ENCODE measurements around the gene SAMD7.

DNA sequence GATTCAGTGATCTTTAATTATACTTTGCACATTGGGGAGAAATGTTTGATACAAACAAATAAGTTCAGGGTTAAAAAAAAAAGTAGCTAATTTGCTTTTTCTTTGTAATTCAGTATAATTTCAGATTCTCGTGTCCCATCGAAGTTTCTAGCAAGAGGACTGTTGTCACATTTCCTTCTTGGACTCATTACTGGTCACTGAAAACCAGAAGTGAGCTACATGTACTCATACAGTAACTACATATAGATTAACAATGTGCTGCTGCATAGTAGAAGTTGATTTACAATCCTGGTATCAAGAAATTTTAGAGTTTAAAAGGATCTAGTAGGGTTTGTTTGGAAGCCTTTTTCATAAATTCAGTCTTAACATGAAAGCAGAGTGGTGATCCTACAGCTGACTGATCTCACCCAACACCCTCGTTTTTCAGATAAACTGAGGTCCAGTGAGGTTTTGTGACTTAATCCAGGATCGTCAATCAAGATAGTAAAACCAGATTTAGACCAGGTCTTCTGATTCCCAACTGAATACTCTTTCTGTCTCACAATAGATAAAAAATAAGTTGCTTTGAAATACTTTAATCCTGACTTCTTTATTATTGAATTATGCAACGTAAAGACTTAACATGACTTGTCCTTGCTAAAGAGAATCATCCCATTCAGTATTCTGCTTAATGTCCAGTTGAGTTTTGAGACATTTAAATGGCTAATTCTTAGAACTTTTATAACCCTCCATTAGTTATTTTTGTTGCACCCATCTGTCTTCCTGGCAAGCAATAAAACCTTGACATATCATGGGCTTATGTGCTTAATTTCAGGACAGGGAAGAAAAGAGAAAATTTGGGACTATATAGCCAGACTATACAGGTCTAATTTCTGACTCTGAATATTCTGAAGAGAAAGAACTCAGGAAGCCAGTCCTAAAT lies 58.1 kb downstream of the SAMD7 start:
- TF ChIP-seq POLR2AphosphoS5 (IDR thresholded peaks at IDR 0.05; ENCODE audit: low read depth, low read length) (no peak), SIN3A (IDR thresholded peaks at IDR 0.05; ENCODE audit: borderline replicate concordance, insufficient read depth, low read length) (no peak), TAF1 (IDR thresholded peaks at IDR 0.05; ENCODE audit: borderline replicate concordance, insufficient read depth, low read length) (no peak), FOXP2 (optimal IDR thresholded peaks at IDR 0.05; ENCODE audit: borderline replicate concordance, extremely low read depth, extremely low read length, insufficient read depth) (no peak)
- TF ChIP-seq, protein P1, sequence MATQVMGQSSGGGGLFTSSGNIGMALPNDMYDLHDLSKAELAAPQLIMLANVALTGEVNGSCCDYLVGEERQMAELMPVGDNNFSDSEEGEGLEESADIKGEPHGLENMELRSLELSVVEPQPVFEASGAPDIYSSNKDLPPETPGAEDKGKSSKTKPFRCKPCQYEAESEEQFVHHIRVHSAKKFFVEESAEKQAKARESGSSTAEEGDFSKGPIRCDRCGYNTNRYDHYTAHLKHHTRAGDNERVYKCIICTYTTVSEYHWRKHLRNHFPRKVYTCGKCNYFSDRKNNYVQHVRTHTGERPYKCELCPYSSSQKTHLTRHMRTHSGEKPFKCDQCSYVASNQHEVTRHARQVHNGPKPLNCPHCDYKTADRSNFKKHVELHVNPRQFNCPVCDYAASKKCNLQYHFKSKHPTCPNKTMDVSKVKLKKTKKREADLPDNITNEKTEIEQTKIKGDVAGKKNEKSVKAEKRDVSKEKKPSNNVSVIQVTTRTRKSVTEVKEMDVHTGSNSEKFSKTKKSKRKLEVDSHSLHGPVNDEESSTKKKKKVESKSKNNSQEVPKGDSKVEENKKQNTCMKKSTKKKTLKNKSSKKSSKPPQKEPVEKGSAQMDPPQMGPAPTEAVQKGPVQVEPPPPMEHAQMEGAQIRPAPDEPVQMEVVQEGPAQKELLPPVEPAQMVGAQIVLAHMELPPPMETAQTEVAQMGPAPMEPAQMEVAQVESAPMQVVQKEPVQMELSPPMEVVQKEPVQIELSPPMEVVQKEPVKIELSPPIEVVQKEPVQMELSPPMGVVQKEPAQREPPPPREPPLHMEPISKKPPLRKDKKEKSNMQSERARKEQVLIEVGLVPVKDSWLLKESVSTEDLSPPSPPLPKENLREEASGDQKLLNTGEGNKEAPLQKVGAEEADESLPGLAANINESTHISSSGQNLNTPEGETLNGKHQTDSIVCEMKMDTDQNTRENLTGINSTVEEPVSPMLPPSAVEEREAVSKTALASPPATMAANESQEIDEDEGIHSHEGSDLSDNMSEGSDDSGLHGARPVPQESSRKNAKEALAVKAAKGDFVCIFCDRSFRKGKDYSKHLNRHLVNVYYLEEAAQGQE (IDR thresholded peaks at IDR 0.05; ENCODE audit: insufficient read depth in 1 of 2, low read depth in 2 of 2, low read length in 2 of 2), result no peak
